RWPE2 (cell line): ENCODE measurements around the gene KIAA0513.
A peak's percentile ranks its signal among the peaks of the same experiment; 100 is the strongest.

ENCODE experiments used
- ATAC-seq: fragments of 200-7000 bp; cut with Tn5 transposase; 3 replicates; pipeline ENCODE4 v1.9.1; 2021; ENCODE audit warnings: low read depth
- DNase-seq: peaks from one replicate; pipeline ENCODE4 v3.0.0-alpha.2; 2020; ENCODE audit warnings: low spot score
- H3K27ac ChIP-seq: fragments of 450-650 bp; 2 replicates; pipeline ENCODE4 v1.5.1; 2017; ENCODE audit warnings: mild to moderate bottlenecking; ENCODE audit not compliant: poor library complexity, severe bottlenecking
- H3K27me3 ChIP-seq: fragments of 250-450 bp; sonication (Bioruptor Pico); 2 replicates; pipeline ENCODE4 v1.5.1; 2021; ENCODE audit warnings: mild to moderate bottlenecking, moderate library complexity; ENCODE audit not compliant: insufficient read depth, poor library complexity, severe bottlenecking
- H3K36me3 ChIP-seq: fragments of 250-450 bp; sonication (Bioruptor Pico); 2 replicates; pipeline ENCODE4 v1.5.1; 2020; ENCODE audit warnings: low read depth, mild to moderate bottlenecking, moderate library complexity
- H3K4me1 ChIP-seq: fragments of 250-450 bp; sonication (Bioruptor Pico); 2 replicates; pipeline ENCODE4 v1.5.1; 2021; ENCODE audit warnings: mild to moderate bottlenecking, moderate library complexity; ENCODE audit not compliant: insufficient read depth, poor library complexity, severe bottlenecking
- H3K4me3 ChIP-seq: fragments of 250-450 bp; sonication (Bioruptor Pico); 2 replicates; pipeline ENCODE4 v1.5.1; 2021; ENCODE audit warnings: mild to moderate bottlenecking, moderate library complexity; ENCODE audit not compliant: severe bottlenecking
- H3K9me3 ChIP-seq: fragments of 250-450 bp; sonication (Bioruptor Pico); 2 replicates; pipeline ENCODE4 v1.5.1; 2021; ENCODE audit warnings: mild to moderate bottlenecking, moderate library complexity; ENCODE audit not compliant: severe bottlenecking
- TF ChIP-seq, protein P1 (sequence below): fragments of 450-650 bp; IDR thresholded peaks from one replicate; pipeline ENCODE4 v1.5.1; 2017; ENCODE audit warnings: mild to moderate bottlenecking, moderate library complexity; ENCODE audit not compliant: poor library complexity, severe bottlenecking

Gene KIAA0513

GRCh38 chr16:85104821-85105391 is 77.3 kb downstream of the KIAA0513 start:
- no peak overlapping the region for H3K27ac ChIP-seq

DNA sequence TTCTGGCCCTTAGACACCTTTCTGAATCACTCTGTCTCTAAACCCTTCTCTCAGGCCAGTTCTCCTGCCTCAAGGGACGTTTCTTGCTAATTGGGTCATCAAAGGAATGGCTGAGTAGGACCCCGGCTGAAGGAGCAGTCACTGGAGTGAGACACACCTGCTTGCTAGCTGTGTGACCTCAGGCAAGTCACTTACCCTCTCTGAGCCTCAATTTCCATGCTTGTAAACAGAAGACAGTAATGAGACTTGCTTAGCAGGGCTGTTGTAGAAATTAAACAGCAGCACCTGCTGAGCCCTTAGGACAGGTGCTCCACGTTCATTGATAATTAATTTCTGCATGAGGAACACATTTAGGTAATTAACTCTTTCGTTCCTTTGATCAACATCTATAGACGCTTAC is 77.9 kb downstream of the KIAA0513 start:
- H3K4me1 ChIP-seq: no peaks in the 10 kb centered on the region
- TF ChIP-seq, protein P1, sequence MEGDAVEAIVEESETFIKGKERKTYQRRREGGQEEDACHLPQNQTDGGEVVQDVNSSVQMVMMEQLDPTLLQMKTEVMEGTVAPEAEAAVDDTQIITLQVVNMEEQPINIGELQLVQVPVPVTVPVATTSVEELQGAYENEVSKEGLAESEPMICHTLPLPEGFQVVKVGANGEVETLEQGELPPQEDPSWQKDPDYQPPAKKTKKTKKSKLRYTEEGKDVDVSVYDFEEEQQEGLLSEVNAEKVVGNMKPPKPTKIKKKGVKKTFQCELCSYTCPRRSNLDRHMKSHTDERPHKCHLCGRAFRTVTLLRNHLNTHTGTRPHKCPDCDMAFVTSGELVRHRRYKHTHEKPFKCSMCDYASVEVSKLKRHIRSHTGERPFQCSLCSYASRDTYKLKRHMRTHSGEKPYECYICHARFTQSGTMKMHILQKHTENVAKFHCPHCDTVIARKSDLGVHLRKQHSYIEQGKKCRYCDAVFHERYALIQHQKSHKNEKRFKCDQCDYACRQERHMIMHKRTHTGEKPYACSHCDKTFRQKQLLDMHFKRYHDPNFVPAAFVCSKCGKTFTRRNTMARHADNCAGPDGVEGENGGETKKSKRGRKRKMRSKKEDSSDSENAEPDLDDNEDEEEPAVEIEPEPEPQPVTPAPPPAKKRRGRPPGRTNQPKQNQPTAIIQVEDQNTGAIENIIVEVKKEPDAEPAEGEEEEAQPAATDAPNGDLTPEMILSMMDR: no peak
- no peaks in the 10 kb centered on the region for H3K27me3 ChIP-seq
- DNase-seq (no peak), ATAC-seq (no peak)
- H3K4me3 ChIP-seq: no peak overlapping the region
- H3K36me3 ChIP-seq: no peaks in the 10 kb centered on the region
- H3K27ac ChIP-seq: no peak overlapping the region
- H3K9me3 ChIP-seq: no peaks in the 10 kb centered on the region

More at GRCh38 chr16:85104821-85105391, 77.3 kb downstream of the KIAA0513 start:
- peak; percentile 62 for ATAC-seq
- Histone ChIP-seq H3K36me3 (no peaks in the 10 kb centered on the region), H3K27me3 (no peaks in the 10 kb centered on the region), H3K9me3 (no peaks in the 10 kb centered on the region), H3K4me3 (no peak overlapping the region), H3K4me1 (no peaks in the 10 kb centered on the region)
- TF ChIP-seq, protein P1: no peak
- no peak for DNase-seq

DNA sequence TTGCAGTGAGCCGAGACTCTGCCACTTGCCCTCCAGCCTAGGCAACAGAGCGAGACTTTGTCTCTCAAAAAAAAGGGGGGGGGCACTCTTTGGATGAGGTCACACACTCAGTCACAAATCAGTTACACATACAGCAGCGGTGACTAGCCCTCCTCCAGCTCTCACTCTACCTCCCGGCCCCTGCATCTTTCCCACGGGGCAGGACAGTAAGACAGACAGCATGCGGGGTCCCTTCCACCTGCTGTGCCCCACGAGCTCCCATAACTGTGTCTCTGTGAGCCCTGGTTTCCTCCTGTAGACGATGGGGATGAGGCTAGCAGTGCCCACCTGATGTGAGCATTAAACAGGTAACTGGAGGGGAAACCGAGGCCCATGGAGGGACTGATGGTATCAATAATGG is 79.5 kb downstream of the KIAA0513 start:
- no peaks in the 10 kb centered on the region for H3K9me3 ChIP-seq
- TF ChIP-seq, protein P1: no peak
- no peak overlapping the region for H3K4me3 ChIP-seq
- DNase-seq (no peak), ATAC-seq (no peak)
- H3K36me3 ChIP-seq: no peaks in the 10 kb centered on the region
- H3K4me1 ChIP-seq: no peaks in the 10 kb centered on the region
- no peak overlapping the region for H3K27ac ChIP-seq
- no peaks in the 10 kb centered on the region for H3K27me3 ChIP-seq

- DNase-seq (no peak), ATAC-seq (no peak)
- Histone ChIP-seq H3K4me1 (no peaks in the 10 kb centered on the region), H3K27ac (no peak overlapping the region), H3K4me3 (no peak overlapping the region), H3K36me3 (no peaks in the 10 kb centered on the region), H3K27me3 (no peaks in the 10 kb centered on the region), H3K9me3 (no peaks in the 10 kb centered on the region)
- TF ChIP-seq, protein P1: no peak
Observed at GRCh38 chr16:85107532-85107931, 79.9 kb downstream of the KIAA0513 start.

DNA sequence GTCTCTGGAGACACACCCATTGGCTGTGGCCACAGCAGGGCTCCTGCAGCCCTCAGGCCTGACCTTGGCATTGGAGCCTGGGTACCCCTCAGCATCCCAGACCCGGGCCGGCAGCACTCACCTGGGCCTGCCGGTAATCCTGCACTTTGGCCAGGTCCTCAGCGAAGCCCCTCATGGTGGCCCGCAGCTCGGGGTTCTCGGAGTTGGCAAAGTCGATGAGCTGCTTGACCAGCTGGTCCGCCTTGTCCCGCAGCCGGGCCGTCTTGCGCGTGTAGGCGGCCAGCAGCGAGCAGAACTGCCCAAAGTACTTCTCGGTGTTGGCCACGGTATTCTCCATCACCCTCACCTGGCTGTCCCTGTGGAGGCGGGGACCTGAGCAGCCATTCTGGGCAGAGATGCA is 82.5 kb downstream of the KIAA0513 start:
- Histone ChIP-seq H3K36me3 (no peaks in the 10 kb centered on the region), H3K4me1 (peaks cover 2% of the 10 kb centered on the region), H3K27ac (no peak overlapping the region), H3K4me3 (no peak overlapping the region), H3K9me3 (no peaks in the 10 kb centered on the region), H3K27me3 (no peaks in the 10 kb centered on the region)
- no peak for DNase-seq
- no peak for ATAC-seq
- TF ChIP-seq, protein P1: no peak
